ENCODE measurements around the gene CCL11. TPM values are rescaled to one million over a fixed set of nuclear protein-coding genes. Genes with fewer than 3 reads are reported as not detected.
A peak's percentile ranks its signal among the peaks of the same experiment; 100 is the strongest.

Gene CCL11
- total RNA-seq, 4 donors from 2014 or later, result 2.3 to 23.1 TPM; not detected in 2

GRCh38 chr17:34307110-34307509 lies 21.6 kb downstream of the CCL11 start:
- Histone ChIP-seq H3K4me3 (no peak overlapping the region), H3K36me3 (no peaks in the 10 kb centered on the region), H3K4me1 (no peaks in the 10 kb centered on the region), H3K27ac (no peak overlapping the region), H3K9me3 (no peaks in the 10 kb centered on the region), H3K27me3 (no peaks in the 10 kb centered on the region)
- TF ChIP-seq CTCF (IDR thresholded peaks at IDR 0.05) (no peak), POLR2A (IDR thresholded peaks at IDR 0.05) (no peak)
- DNase-seq, result no peak

GRCh38 chr17:34308371-34308770 lies 22.8 kb downstream of the CCL11 start:
- no peak for DNase-seq
- no peaks in the 10 kb centered on the region for H3K4me1 ChIP-seq
- no peaks in the 10 kb centered on the region for H3K9me3 ChIP-seq
- TF ChIP-seq CTCF (IDR thresholded peaks at IDR 0.05) (no peak), POLR2A (IDR thresholded peaks at IDR 0.05) (no peak)
- no peak overlapping the region for H3K4me3 ChIP-seq
- no peaks in the 10 kb centered on the region for H3K27me3 ChIP-seq
- peak overlapping the region in 1 of 4 donors; percentile 21 for H3K27ac ChIP-seq
- no peaks in the 10 kb centered on the region for H3K36me3 ChIP-seq

- Histone ChIP-seq H3K4me3 (no peak overlapping the region), H3K4me1 (no peaks in the 10 kb centered on the region), H3K36me3 (no peaks in the 10 kb centered on the region), H3K27ac (peak overlapping the region in 1 of 4 donors; percentile 15), H3K9me3 (no peaks in the 10 kb centered on the region), H3K27me3 (no peaks in the 10 kb centered on the region)
- DNase-seq, result no peak
- TF ChIP-seq CTCF (IDR thresholded peaks at IDR 0.05) (no peak), POLR2A (IDR thresholded peaks at IDR 0.05) (no peak)
Observed at GRCh38 chr17:34311291-34311690, 25.7 kb downstream of the CCL11 start.

- no peaks in the 10 kb centered on the region for H3K36me3 ChIP-seq
- no peaks in the 10 kb centered on the region for H3K4me1 ChIP-seq
- H3K9me3 ChIP-seq, result no peaks in the 10 kb centered on the region
- DNase-seq, result no peak
- peak overlapping the region in 3 of 4 donors; percentile 9 to 68 (median 54) for H3K27ac ChIP-seq
- no peak overlapping the region for H3K4me3 ChIP-seq
- TF ChIP-seq POLR2A (IDR thresholded peaks at IDR 0.05), result no peak
- no peaks in the 10 kb centered on the region for H3K27me3 ChIP-seq
Observed at GRCh38 chr17:34312080-34312479, 26.5 kb downstream of the CCL11 start.

GRCh38 chr17:34313164-34313563 lies 27.6 kb downstream of the CCL11 start:
- Histone ChIP-seq H3K36me3 (no peaks in the 10 kb centered on the region), H3K27me3 (no peaks in the 10 kb centered on the region), H3K4me1 (no peaks in the 10 kb centered on the region), H3K9me3 (no peaks in the 10 kb centered on the region), H3K4me3 (no peak overlapping the region), H3K27ac (peak overlapping the region; percentile 9 to 68 (median 37))
- DNase-seq, result no peak
- TF ChIP-seq POLR2A (IDR thresholded peaks at IDR 0.05) (no peak), CTCF (IDR thresholded peaks at IDR 0.05) (no peak)

- H3K4me1 ChIP-seq, result no peaks in the 10 kb centered on the region
- TF ChIP-seq CTCF (IDR thresholded peaks at IDR 0.05), result no peak
- TF ChIP-seq POLR2A (IDR thresholded peaks at IDR 0.05), result no peak
- peak overlapping the region in 3 of 4 donors; percentile 12 to 68 (median 41) for H3K27ac ChIP-seq
- H3K27me3 ChIP-seq, result no peaks in the 10 kb centered on the region
- no peak overlapping the region for H3K4me3 ChIP-seq
- no peaks in the 10 kb centered on the region for H3K9me3 ChIP-seq
- no peak for DNase-seq
- no peaks in the 10 kb centered on the region for H3K36me3 ChIP-seq
Observed at GRCh38 chr17:34314279-34314678, 28.7 kb downstream of the CCL11 start.

Data from Peyer's patch (tissue), 4 donors.